Prostate gland (tissue), 2 donors: ENCODE results near the gene PFDN1. TPM values are rescaled to one million over a fixed set of nuclear protein-coding genes. Genes with fewer than 3 reads are reported as not detected.

Experiments used
- DNase-seq: peaks from one replicate; pipeline ENCODE4 v3.0.0-alpha.2; 2019; ENCODE audit warnings: low spot score
- H3K27ac ChIP-seq, 2 donors: fragments of 200-600 bp; sonication (generic); 2 replicates each; pipeline ENCODE4 v1.5.1; 2017 to 2019
- H3K27me3 ChIP-seq: fragments of 200-600 bp; sonication (generic); replicated peaks from 2 replicates; pipeline ENCODE4 v1.5.1; 2019; ENCODE audit not compliant: insufficient read depth
- H3K36me3 ChIP-seq, 2 donors: fragments of 200-600 bp; sonication (generic); 1 replicate in 1 of 2; 2 replicates in 1 of 2; pipeline versions ENCODE4 v1.5.1 to v1.8.1; 2017 to 2019
- H3K4me1 ChIP-seq: fragments of 200-600 bp; sonication (generic); replicated peaks from 2 replicates; pipeline ENCODE4 v1.5.1; 2019
- H3K4me3 ChIP-seq, 2 donors: fragments of 200-600 bp; sonication (generic); 2 replicates each; pipeline ENCODE4 v1.5.1; 2017 to 2019
- H3K9me3 ChIP-seq: fragments of 200-600 bp; sonication (generic); 2 replicates; pipeline ENCODE4 v1.5.1; 2017
- CTCF ChIP-seq, 4 experiments: fragments of 200-600 bp in 2 of 4; fragments of 450-650 bp in 2 of 4; sonication (generic) in 2 of 4; IDR thresholded peaks; 1 replicate in 3 of 4; 2 replicates in 1 of 4; pipeline ENCODE4 v1.5.1; 2016 to 2019; ENCODE audit warnings: antibody characterized with exemption in 4 of 4, mild to moderate bottlenecking in 2 of 4, moderate library complexity in 2 of 4
- POLR2A ChIP-seq: fragments of 450-650 bp; IDR thresholded peaks from one replicate; pipeline ENCODE4 v1.6.1; 2016; ENCODE audit warnings: antibody characterized with exemption, mild to moderate bottlenecking
- POLR2AphosphoS5 ChIP-seq: sonication (generic); formaldehyde crosslinking; IDR thresholded peaks from one replicate; pipeline ENCODE4 v1.6.1; 2017; ENCODE audit warnings: antibody characterized with exemption
- WGBS: methylation state at CpG from one replicate; pipeline ENCODE4 v1.1.5; 2018; 5-methylcytosine and 5-hydroxymethylcytosine counted together
- intact Hi-C: fragments of 100-400 bp; cut with DNase I; formaldehyde crosslinking; loops from one replicate; pipeline ENCODE4 v1.14.2; 2022
- total RNA-seq, 2 donors: library from RNA; depleted of rRNA; stranded (reverse); fragments of >200 nt; gene quantifications; one replicate each; pipeline ENCODE4 v1.1.0, GENCODE V29; 2016

Gene PFDN1
- total RNA-seq, 2 donors from 2014 or later, result 88.0 to 145 TPM

DNA sequence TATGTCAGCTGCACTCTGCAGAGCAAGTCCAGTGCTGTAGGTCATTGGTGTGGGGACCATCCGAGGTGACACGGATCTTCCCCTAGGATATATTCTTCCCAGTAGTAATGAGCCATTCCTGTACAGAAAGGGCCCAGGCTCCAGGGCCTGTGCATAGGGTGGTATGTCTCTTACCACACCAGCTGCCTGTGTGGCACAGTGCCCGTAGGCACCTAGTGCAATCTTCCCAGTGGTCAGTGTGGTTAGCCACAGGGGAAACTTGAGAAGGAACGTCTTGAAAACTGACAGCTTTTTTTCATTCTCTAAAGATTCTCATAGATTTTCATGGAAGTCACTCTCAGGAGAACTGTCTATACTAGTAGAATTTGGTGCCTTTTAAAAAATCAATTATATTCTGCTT lies 88.1 kb downstream of the PFDN1 start:
- no peak for DNase-seq
- 82% methylated on average over 4 of the region's 4 CpGs for WGBS
- no peak overlapping the region for H3K27ac ChIP-seq
- no peaks in the 10 kb centered on the region for H3K9me3 ChIP-seq
- TF ChIP-seq POLR2AphosphoS5, result no peak
- no peak for TF ChIP-seq CTCF (IDR thresholded peaks at IDR 0.05)
- no peak for TF ChIP-seq POLR2A
- no peaks in the 10 kb centered on the region for H3K4me1 ChIP-seq
- no peaks in the 10 kb centered on the region for H3K27me3 ChIP-seq
- no peaks in the 10 kb centered on the region for H3K36me3 ChIP-seq
- no peak overlapping the region for H3K4me3 ChIP-seq
- intact Hi-C loops, result no loop called here

- Histone ChIP-seq H3K9me3 (no peaks in the 10 kb centered on the region), H3K36me3 (no peaks in the 10 kb centered on the region), H3K4me3 (no peak overlapping the region), H3K27ac (no peak overlapping the region), H3K4me1 (no peaks in the 10 kb centered on the region), H3K27me3 (no peaks in the 10 kb centered on the region)
- 96% methylated on average over 1 of the region's 1 CpG for WGBS
- no peak for DNase-seq
- intact Hi-C loops, result no loop called here
- TF ChIP-seq POLR2AphosphoS5 (no peak), CTCF (IDR thresholded peaks at IDR 0.05) (no peak), POLR2A (no peak)
Measured at GRCh38 chr5:140213370-140213983, 89.4 kb downstream of the PFDN1 start.

DNA sequence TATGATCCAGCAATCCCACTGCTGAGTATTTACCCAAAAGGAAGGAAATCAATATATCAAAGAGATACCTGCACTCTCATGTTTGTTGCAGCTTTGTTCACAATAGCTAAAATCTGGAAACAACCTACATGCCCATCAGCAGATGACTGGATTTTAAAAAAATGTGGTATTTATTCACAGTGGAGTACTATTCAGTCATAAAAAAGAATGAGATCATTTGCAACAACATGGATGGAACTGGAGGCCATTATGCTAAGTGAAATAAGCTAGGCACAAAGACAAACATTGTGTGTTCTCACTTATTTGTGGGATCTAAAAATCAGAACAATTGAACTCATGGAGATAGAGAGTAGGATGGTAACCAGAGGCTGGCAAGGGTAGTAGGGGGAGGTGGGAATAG lies 94.8 kb downstream of the PFDN1 start:
- intact Hi-C loops, result no loop called here
- DNase-seq, result no peak
- Histone ChIP-seq H3K27ac (no peak overlapping the region), H3K36me3 (no peaks in the 10 kb centered on the region), H3K4me1 (no peaks in the 10 kb centered on the region), H3K27me3 (no peaks in the 10 kb centered on the region), H3K4me3 (no peak overlapping the region), H3K9me3 (no peaks in the 10 kb centered on the region)
- TF ChIP-seq CTCF (IDR thresholded peaks at IDR 0.05) (no peak), POLR2AphosphoS5 (no peak)

- Histone ChIP-seq H3K9me3 (no peaks in the 10 kb centered on the region), H3K4me1 (no peaks in the 10 kb centered on the region), H3K27ac (no peak overlapping the region), H3K36me3 (no peaks in the 10 kb centered on the region), H3K27me3 (no peaks in the 10 kb centered on the region), H3K4me3 (no peak overlapping the region)
- 74% methylated on average over 2 of the region's 2 CpGs for WGBS
- intact Hi-C loops, result no loop called here
- DNase-seq, result no peak
- no peak for TF ChIP-seq POLR2AphosphoS5
- TF ChIP-seq CTCF (IDR thresholded peaks at IDR 0.05), result no peak
- no peak for TF ChIP-seq POLR2A
Measured at GRCh38 chr5:140207250-140207964, 95.5 kb downstream of the PFDN1 start.

DNA sequence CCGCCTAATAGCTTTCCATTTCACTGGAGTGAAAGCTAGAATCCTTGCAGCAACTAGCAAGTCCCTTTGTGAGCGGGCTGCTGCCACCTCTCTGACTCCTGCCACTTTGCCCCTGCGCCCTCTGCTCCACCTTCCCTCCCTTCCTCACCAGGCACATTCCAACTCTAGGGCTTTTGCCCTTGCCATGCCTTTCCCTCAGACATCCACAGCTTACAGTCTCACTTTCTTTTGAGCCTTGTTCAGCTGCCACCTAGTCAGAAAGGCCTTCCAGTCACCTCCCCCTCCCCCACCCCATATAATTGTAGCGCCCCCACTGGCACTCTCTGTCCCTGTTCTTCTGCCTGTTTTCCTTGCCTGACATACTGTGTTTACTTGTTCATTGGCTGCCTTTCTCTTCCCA lies 96.9 kb downstream of the PFDN1 start:
- Histone ChIP-seq H3K27me3 (no peaks in the 10 kb centered on the region), H3K27ac (no peak overlapping the region), H3K9me3 (no peaks in the 10 kb centered on the region), H3K36me3 (no peaks in the 10 kb centered on the region), H3K4me3 (no peak overlapping the region), H3K4me1 (no peaks in the 10 kb centered on the region)
- 84% methylated on average over 4 of the region's 4 CpGs for WGBS
- DNase-seq, result no peak
- TF ChIP-seq CTCF (IDR thresholded peaks at IDR 0.05) (no peak), POLR2A (no peak), POLR2AphosphoS5 (no peak)
- intact Hi-C loops, result no loop called here
